Ishikawa (cell line): Measurements from ENCODE around the gene PHKA2.
A peak's percentile ranks its signal among the peaks of the same experiment; 100 is the strongest.

Experiments used
- CEBPB ChIP-seq: IDR thresholded peaks from 2 replicates; pipeline ENCODE4 v1.6.1; 2012
- CREB1 ChIP-seq: IDR thresholded peaks from 2 replicates; pipeline ENCODE4 v1.6.1; 2012; ENCODE audit warnings: low read depth
- EGR1 ChIP-seq: IDR thresholded peaks from 2 replicates; pipeline ENCODE4 v1.6.1; 2012
- EP300 ChIP-seq: IDR thresholded peaks from 2 replicates; pipeline ENCODE4 v1.6.1; 2012; ENCODE audit warnings: borderline replicate concordance
- FOXM1 ChIP-seq: IDR thresholded peaks from 2 replicates; pipeline ENCODE4 v1.6.1; 2012; ENCODE audit warnings: low read depth, borderline replicate concordance
- NFIC ChIP-seq: IDR thresholded peaks from 2 replicates; pipeline ENCODE4 v1.6.1; 2012
- RAD21 ChIP-seq: IDR thresholded peaks from 2 replicates; pipeline ENCODE4 v1.6.1; 2012; ENCODE audit warnings: low read depth
- TAF1 ChIP-seq: IDR thresholded peaks from 2 replicates; pipeline ENCODE4 v1.6.1; 2012; ENCODE audit warnings: low read depth, mild to moderate bottlenecking
- TCF12 ChIP-seq: IDR thresholded peaks from 2 replicates; pipeline ENCODE4 v1.6.1; 2012; ENCODE audit warnings: low read depth
- TEAD4 ChIP-seq: IDR thresholded peaks from 2 replicates; pipeline ENCODE4 v1.6.1; 2012
- YY1 ChIP-seq: IDR thresholded peaks from 2 replicates; pipeline ENCODE4 v1.6.1; 2012; ENCODE audit warnings: low read depth
- ZBTB7A ChIP-seq: IDR thresholded peaks from 2 replicates; pipeline ENCODE4 v1.6.1; 2012; ENCODE audit warnings: low read depth
- TF ChIP-seq, protein P1 (sequence below): IDR thresholded peaks from 2 replicates; pipeline ENCODE4 v1.6.1; 2012
- TF ChIP-seq, protein P2 (sequence below): IDR thresholded peaks from 2 replicates; pipeline ENCODE4 v1.6.1; 2012; ENCODE audit warnings: low read depth, mild to moderate bottlenecking
- TF ChIP-seq, protein P3 (sequence below): IDR thresholded peaks from 2 replicates; pipeline ENCODE4 v1.6.1; 2012

PHKA2 gene

DNA sequence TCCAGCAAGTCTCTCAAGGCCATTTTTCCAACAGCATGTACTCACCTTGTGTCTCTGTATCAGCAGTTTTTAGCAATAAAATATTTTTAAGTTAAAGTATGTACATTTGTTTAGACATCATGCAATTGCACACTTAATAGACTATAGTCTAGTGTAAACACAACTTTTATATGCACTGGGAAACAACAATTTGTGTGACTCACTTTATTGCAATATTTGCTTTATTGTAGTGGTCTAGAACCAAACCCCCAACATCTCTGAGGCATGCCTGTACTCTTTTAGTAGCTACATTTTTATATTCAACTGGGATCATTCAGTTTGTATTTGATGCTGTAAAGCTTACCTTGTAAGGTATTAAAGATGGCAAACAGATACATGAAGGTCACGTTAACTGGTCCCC is 14.7 kb upstream of the PHKA2 start:
- TF ChIP-seq NFIC = no peak
- no peak for TF ChIP-seq CREB1
- TF ChIP-seq, protein P1, sequence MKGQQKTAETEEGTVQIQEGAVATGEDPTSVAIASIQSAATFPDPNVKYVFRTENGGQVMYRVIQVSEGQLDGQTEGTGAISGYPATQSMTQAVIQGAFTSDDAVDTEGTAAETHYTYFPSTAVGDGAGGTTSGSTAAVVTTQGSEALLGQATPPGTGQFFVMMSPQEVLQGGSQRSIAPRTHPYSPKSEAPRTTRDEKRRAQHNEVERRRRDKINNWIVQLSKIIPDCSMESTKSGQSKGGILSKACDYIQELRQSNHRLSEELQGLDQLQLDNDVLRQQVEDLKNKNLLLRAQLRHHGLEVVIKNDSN = no peak
- TF ChIP-seq, protein P2, sequence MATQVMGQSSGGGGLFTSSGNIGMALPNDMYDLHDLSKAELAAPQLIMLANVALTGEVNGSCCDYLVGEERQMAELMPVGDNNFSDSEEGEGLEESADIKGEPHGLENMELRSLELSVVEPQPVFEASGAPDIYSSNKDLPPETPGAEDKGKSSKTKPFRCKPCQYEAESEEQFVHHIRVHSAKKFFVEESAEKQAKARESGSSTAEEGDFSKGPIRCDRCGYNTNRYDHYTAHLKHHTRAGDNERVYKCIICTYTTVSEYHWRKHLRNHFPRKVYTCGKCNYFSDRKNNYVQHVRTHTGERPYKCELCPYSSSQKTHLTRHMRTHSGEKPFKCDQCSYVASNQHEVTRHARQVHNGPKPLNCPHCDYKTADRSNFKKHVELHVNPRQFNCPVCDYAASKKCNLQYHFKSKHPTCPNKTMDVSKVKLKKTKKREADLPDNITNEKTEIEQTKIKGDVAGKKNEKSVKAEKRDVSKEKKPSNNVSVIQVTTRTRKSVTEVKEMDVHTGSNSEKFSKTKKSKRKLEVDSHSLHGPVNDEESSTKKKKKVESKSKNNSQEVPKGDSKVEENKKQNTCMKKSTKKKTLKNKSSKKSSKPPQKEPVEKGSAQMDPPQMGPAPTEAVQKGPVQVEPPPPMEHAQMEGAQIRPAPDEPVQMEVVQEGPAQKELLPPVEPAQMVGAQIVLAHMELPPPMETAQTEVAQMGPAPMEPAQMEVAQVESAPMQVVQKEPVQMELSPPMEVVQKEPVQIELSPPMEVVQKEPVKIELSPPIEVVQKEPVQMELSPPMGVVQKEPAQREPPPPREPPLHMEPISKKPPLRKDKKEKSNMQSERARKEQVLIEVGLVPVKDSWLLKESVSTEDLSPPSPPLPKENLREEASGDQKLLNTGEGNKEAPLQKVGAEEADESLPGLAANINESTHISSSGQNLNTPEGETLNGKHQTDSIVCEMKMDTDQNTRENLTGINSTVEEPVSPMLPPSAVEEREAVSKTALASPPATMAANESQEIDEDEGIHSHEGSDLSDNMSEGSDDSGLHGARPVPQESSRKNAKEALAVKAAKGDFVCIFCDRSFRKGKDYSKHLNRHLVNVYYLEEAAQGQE = no peak
- TF ChIP-seq TCF12 = no peak
- no peak for TF ChIP-seq CEBPB
- no peak for TF ChIP-seq RAD21
- no peak for TF ChIP-seq TEAD4
- TF ChIP-seq TAF1 = no peak
- no peak for TF ChIP-seq YY1
- TF ChIP-seq EP300 = no peak
- TF ChIP-seq FOXM1 = no peak
- no peak for TF ChIP-seq EGR1

DNA sequence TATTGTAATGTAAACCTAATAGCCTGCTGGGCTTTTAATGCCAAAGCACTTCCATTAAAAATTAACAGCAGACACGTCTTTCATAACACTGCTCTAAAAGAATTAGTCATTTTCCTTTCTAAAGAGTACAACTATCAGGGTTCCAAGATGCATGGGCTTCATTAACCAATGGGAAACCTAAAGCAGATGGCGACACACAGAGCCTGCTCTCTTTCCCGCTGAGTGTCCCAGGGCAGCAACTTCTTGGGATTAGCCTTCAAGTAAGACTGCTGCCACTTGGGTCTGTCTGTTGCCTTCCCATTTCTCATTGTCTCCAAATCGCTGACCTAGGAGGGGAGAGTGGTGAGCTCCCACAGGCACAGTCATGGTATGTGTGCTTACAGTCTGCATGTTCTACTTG is 14.0 kb upstream of the PHKA2 start:
- TF ChIP-seq TEAD4 (no peak), ZBTB7A (no peak), TCF12 (no peak), NFIC (no peak), CREB1 (no peak), EGR1 (no peak), TAF1 (no peak), RAD21 (no peak), CEBPB (no peak), FOXM1 (no peak), EP300 (no peak), YY1 (no peak)
- TF ChIP-seq, protein P1 = no peak
- TF ChIP-seq, protein P3, sequence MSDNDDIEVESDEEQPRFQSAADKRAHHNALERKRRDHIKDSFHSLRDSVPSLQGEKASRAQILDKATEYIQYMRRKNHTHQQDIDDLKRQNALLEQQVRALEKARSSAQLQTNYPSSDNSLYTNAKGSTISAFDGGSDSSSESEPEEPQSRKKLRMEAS = no peak
- TF ChIP-seq, protein P2 = no peak

DNA sequence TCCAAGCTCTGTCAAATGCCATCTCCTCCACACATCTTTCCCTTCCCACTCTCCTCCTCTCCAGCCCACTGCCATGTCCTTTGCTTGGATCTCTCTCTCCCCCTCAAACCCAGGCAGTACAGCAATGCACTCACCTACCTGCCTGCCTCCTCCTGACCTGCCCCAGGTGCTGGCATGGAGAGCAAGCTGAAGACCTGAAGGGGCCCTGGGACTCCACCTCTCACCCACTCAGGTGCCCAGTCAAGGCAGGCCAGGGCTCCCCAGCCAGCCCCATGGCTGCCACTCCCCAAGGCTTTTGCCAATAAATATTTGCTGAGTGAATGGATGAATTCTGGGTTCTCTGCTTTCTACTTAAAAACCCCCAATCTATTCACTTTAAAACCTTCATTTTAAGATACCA is 12.6 kb upstream of the PHKA2 start:
- TF ChIP-seq CEBPB (no peak), ZBTB7A (no peak), FOXM1 (no peak), TAF1 (no peak), YY1 (no peak), TCF12 (no peak), RAD21 (no peak), EP300 (no peak), EGR1 (no peak), CREB1 (no peak), NFIC (no peak), TEAD4 (no peak)
- TF ChIP-seq, protein P1 = no peak
- TF ChIP-seq, protein P2 = no peak
- TF ChIP-seq, protein P3 = no peak

GRCh38 chrX:18995221-18995620 is 11.3 kb upstream of the PHKA2 start:
- TF ChIP-seq TEAD4 (peak; percentile 30; the same call in 1 of the 2 replicates), YY1 (no peak)
